HG02943 (cell line): ENCODE data around the gene NRXN3.

Experiments
- ATAC-seq: cut with Tn5 transposase; IDR thresholded peaks from one replicate; pipeline ENCODE4 v1.9.1; 2021; ENCODE audit warnings: mild to moderate bottlenecking, low read depth, moderate library complexity; ENCODE audit not compliant: unreplicated experiment

The NRXN3 gene

DNA sequence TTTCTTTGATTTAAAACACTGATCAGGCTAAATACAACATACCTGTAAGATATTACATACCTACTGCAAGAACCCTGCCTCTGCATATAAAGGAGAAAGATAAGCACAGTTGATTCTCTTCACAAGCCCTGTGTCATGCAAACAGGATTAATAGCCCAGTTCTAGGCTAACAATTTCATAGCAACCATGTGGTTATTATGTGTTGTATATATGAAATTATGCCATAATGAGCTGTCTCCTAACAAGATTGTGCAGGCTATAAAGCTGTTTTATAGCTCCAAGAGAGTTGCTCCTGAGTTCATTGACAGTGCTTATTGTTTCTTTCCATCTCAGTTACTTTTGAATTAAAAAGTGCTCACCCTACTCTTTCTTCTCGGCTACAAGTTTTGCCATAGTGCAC lies 1431.9 kb downstream of the NRXN3 start:
- no peak for ATAC-seq

DNA sequence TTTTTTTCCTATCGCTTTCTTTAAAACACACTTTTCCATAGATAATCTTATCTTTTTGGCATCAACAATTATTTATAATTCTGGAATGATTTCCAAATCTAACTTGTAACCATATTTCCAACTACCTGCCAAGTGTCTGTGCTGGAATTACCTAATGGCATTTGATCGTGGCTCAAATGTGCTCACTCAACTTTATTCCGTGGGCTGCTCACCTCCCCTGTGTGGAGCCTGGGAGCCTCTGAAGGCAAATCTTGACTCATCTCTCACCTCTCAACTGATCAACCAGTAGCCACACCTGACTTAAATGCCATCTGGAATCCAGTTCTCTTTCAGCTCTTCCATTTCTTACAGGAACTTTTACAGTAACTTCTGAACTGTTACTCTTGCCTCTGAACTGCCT lies 1432.6 kb downstream of the NRXN3 start:
- ATAC-seq, result no peak

DNA sequence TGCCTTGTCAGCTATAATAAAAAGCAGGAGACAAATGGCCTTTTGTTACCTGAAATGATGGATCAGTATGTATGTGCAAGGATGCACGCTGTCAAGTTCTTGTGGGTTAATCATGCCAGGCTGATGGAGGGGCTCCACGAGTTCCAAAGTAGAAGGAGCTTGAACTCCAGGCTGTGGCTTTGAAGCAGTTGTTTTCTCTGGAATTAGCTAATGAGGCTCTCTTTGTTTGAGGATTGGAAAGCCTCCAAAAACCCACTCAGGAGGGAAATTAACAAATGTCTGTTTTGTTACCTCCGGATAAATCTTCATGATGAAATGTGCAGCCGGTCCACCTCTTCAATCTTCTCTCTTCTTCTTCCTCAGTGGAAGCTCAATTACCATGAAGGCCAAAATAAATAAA lies 1435.7 kb downstream of the NRXN3 start:
- ATAC-seq, result no peak

DNA sequence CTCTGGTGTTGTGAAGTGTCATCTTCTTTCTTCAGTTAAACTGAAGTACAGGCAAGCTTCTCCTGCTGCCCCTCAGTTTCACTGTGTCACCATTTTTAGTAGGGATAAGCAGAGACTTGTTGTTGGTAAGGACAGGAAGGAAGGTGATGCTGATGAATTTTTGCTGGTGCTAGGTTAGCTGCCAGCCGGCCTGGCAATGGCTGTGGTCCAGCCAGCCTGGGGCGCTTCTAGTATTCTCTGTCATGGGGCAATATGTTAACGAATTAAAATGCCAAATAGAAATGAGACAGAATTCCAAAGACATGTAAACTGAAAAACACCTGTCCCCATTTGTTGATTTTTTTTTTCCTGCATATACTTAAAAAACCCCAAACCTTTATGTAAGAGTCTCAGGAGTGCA lies 1438.3 kb downstream of the NRXN3 start:
- ATAC-seq, result no peak

DNA sequence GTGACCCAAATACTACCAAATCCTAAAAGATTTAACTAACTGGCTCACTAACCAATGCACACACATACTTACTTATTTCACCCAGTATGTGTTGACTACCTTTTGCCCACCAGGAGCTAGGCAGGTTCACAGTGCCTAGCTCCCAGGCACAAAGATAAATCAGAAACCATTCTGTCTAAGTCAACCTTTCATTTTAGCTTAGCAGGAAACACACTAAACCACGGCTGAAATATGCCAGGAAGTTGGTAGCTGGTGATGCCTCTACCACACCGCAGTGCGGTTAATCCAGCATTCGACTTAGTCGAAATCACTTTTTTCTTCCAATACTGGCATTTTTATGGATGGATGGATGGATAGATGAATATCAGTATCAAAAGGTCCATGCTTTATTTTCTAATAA lies 1443.5 kb downstream of the NRXN3 start:
- ATAC-seq, result no peak

DNA sequence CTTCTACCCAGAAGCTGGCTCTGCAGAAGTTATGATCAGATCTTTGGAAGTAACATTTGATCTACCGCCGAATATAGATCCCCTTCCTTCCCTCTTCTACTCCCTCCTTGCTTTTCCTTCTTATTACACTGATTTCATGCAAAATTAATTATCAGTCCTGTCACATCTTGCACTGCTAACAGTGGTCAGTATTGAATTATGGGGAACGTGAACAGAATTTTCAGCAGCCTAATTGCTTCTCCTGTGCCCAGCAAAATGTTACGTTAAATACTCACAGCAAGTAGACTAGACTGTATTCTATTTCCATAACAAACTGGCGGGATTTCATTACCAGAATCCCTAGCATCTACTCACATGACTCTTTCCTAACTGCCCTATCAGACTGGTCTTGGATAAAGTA lies 1444.3 kb downstream of the NRXN3 start:
- no peak for ATAC-seq

DNA sequence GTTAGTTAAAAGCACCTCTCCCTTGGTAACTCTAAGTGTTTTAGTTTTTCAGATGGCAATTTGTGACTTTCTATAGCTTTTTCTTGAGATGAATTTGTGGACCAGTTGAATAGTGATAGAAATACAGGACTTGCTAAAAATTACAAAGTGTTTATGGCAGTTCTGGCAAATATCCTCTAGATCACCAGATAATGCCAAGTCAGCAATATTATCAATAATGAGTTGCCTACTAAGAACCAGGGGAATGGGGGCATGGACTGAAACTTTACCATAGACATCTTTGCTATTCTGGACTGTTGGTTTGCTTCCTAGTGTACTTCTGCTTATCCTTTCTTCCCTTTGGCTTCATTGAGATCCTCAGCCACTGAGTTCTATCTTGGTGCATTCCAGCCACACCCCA lies 1456.9 kb downstream of the NRXN3 start:
- ATAC-seq, result no peak

DNA sequence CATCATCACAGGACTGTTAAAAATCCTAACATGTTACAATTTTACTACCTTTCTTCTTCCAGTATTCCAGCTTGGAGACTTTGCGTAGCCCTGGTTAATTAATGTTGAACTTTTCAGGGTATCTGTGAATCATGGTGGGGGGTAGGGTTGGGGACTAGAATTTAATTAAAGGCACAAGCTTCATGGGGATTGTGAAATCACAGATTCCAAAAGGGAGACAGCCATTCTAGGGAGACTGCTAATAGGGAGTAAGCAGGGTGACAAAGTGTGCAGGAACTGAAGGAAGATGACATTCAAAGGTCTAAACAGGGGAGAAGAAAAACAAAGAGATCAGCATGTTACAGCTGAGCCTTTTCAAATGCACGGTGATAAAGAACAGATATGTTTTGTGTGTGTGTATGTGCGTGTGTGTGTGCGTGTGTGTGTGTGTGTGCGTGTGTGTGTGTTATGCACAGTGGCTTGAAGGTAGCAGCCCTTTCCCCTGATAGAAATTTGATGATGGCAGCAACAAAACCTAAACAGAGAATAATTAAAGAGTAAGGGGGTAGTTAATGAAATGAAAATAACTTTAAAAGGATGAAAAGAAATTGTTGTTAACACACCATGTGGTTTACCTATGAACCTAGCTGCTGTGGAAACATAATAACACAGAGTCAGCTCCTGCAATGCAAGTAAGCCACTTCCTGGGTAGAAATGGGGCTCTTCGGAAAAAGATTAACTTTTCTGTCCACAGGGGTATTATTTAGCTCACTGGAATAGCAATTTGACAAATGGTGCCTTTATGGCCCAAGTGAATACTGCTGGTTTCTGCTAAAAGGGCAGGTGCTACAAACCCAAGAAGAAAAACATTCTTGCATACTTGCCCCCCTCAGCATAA lies 1459.5 kb downstream of the NRXN3 start:
- ATAC-seq, result no peak

DNA sequence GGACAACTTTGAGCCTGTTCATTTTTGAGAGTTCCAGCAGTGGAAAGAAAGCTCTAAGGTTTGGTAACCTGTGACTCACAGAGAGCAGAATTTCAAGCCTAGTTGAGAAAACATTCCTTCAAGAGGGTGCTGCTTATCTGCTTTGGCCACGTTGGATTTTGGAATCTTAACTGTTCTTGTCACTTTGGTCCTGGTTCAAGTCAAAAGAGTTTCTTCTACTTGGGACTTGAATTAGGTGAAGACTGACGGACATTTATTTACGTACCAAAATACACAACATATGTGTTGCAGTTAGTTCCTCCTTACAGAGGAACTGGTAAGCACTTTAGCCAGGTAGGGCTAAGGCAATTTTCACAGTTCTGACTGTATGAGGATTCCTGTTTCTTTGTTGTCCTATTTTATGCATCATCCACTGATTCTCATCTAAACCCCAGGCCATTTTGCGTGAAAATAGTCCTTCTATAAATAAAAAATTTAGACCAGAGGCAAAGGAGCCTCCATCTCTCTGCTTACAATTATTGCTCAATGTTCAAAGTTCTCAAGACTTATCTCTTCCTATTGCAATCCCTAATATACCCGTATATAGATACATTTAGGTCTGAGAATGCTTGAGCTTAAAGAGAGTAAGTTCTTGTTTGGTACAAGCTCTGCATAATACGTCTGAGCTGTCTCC lies 1460.3 kb downstream of the NRXN3 start:
- ATAC-seq, result no peak

DNA sequence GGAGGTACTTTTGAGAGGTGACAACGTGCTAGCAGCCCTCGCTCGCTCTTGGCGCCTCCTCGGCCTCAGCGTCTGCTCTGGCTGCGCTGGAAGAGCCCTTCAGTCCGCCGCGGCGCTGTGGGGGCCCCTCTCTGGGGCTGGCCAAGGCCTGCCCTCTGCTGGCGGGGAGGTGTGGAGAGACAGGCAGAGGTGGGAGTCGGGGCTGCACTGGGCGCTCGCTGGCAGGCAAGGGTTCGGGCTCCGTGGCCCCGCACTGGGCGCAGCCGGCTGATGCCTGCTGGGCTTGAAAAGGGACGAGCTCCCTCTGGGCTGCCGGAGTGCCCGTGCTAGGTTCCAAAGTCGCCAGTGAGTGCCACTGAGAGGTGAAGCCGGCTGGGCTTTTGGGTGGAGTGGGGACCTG lies 1461.1 kb downstream of the NRXN3 start:
- no peak for ATAC-seq

DNA sequence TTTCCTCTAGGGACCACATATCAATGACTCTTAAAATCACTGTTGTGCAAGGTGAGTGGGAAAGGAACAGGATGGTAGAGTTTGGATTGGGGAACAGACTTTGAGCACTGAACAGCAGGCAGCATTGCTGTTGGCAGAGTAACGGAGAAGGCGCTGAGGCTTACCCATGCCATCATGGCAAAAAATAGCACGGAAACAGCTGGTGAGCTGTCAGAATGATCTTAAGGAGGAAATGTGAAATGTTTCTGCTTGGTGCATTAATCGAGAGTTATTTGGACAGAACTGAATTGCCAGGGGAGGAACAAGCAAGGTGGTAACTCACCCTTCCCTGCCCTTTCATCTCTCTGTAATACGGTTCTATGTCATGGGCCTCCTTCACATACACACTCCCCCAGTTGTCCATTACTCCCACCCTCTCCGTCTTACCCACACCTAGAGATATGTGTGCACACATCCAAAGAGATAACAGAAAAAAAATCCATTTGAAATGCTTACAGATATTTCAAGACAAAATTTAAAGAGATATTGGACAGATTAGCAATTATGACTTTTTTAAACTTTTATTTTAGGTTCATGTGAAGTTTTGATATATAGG lies 1468.6 kb downstream of the NRXN3 start:
- ATAC-seq, result no peak

DNA sequence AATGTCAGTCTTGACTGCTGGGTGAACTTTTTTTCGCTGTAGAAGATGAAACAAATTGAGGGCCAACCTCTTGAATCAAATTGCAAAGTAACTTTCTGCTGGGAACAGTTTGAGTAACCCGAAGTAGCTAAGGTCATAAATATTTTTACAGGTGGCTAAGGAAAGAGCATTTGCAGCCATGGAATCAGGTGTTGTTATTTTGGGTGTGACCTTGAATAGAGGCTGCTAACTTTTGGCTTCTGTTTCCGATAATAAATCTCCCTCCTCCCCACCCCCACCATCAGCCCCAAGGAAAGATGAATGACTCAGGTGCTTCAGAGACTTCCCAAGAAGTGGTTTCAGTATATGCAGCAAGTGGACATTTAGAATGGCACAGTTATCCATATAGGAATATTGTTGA lies 1469.4 kb downstream of the NRXN3 start:
- ATAC-seq, result no peak

DNA sequence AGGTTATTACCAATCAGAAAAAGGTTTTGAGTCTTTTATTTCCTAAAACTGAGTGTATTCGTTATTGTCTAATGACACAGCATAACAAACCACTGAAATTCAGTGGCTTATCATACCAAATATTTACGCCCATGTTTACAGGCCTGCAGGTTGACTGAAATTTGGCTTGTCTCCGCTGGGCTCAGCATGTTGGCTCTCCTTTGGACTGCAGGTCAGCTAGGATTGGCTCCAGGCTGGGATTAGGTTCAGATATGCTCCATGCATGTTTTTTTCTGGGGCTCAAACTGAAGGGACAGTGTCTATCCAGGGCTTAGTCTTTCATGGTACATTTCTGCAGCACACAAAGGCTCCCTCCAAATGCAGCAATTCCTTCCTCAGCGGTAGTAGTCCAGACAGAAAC lies 1471.2 kb downstream of the NRXN3 start:
- no peak for ATAC-seq

DNA sequence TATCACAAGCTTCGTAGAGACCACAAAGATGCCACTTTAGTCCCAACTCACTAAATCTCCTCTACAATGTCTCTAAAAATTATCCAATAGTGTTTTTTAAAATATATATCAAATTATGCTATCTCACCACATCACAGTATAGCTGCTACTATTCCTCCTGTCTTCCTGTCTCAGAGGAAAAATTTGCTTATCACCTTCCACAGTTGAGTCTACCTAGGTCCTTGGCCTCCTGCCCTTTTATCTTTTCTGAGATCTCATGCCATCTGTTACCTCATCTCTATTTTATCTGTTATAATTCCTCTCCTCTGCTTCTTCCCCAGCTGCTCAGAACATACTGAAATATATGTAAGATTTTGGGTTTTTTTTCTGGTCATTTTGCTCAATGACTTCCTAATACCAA lies 1473.0 kb downstream of the NRXN3 start:
- ATAC-seq, result no peak

DNA sequence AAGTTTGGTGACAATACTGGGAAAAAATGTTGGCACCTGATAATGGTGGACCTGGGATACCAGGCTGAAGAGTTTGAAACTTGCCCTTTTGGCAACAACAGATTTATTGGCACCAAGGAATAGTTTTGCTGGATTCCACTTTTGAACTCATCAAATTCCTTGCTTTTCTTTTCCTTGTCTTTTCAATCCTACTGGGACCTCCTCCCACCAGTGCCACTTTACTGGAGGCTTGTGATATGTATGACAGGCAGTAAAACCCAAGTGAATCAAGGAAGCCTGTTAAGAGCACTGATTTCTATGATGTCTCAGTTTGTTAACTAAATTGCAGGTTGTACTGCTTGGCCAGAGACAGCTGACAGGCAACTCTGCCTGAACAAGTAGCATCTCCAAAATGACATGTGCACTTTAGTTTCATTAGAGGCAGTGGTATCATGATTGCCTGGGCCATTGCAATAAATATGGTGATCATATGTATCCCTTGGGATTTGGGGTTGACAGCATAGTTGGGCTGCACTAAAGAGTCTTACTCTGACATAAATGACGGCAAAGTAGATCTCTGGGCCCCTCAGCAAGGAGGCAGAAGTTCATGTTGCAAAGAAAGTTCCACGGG lies 1475.7 kb downstream of the NRXN3 start:
- ATAC-seq, result no peak

DNA sequence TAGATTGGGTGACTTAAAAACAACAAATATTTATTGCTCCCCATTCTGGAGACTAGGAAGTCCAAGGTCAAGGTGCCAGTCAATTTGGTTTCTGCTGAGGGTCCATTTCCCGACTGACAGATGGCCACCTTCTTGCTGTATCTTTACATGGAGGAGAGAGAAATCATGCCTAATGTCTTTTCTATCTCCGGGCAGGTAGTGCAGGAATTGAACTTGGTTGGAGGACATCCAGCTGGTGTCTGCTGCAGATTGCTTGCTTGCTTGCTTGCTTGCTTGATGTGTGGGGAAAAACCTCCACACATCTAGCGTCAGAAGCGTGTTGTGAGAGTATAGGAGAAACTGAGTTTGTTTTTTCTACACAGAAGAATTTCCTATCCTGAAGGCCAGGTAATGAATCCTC lies 1479.7 kb downstream of the NRXN3 start:
- ATAC-seq, result no peak

DNA sequence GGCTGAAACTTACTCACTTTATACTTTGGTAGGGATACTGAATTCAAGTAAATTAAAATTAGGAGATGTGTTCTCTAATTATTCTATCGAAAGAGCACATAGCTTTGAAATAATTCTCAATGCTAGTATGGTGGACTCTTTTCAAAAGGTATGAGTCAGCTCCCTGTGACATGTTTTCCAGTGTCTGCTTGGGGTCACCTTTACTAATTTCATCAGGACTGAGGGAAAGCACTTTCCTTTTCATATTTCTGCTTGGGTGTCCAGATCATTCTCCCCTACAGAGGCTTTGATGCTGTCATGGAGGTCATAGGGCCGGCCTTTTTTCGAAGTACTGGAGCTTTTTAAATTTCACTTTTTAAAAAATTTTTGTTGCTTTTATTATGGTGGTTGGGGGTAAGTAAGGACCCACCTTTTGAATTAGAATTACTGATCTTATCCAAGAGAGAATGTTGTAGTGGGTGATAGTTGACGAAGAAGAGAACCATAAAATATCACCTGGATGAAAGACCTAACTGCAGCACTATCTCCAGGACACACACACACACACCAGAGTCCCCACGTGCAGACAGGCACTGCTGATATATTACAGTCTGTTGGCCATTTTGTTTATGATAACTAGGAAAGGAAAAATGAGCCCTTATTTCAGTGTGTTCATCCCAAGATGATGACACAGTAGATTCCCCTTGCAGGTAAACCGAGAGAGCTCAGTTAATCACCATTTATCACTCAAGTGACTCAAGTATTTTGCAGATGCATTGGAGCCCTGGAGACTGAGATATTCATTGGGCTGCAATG lies 1482.5 kb downstream of the NRXN3 start:
- no peak for ATAC-seq

DNA sequence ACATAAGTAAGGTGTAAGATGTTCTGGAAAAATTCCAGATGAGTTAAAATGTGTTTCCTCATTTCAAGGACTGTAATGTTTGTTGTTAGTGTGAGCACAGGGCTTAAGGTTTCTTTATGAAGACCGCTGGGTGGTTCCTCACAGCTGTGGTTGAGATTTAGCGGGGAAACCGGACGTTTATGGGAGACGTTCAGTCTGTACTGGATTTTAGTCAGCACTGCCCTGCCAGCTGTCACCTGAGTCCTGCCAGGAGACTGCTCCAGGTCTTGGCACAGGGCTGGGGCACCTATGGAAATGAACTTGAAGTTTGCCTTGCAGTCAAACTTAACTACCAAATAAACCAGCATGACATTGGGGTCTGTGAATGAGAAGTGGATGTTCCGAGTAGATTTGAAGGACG lies 1485.9 kb downstream of the NRXN3 start:
- no peak for ATAC-seq

DNA sequence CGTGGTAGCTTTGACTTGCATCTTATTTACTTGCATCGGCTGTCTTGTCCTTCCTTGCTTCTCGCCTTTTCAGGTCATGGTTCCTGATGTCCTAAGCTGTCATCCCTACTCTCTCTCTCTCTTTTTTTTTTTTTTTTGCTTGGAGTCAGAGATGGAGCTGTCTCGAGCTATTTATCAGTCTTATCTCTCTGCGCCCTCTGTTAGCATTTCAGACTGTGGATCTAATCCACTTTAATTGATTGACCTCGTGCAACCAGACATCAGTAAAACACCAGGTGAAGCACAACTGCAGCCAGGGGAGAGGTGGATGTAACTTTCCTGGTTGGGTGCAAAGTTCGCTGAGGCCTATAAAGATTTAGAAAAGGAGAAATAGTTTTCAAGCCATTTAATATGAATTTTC lies 1486.3 kb downstream of the NRXN3 start:
- ATAC-seq, result no peak

DNA sequence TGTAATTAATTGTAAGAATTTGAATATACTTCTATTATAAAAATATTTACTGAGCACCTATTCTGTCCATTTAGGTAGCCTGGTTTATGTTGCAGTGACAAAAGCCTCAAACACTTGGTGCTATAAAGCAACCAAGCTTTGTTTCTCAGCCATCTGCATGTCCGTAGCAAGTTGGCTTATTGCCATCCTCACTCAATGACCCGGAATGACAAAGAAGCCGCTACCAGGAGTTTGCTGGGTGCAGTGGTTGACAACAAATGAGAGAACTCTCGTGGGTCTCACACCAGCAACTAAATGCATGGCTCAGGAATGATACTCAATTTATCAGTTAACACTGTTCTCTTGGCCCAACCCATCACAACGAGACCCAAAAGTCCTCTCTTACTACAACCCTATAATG lies 1488.0 kb downstream of the NRXN3 start:
- no peak for ATAC-seq

DNA sequence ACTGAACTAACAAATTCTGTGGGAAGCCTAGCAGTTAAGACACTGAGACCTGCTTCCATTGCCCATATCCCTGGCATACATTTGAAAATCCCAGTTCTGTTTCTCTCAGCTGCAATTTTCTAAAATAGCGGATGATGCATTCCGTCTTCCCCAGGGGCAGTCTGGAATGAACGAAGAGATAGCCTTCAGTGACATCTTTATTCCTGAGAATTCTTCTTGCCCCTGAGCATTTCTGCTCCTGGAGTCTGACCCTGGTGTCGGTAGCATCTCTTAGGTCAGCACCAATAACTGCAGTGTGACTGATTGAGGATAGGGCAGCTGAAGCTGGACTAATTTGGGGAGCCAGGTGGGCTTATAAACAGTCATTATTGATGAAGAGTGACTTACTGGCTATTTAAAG lies 1488.6 kb downstream of the NRXN3 start:
- ATAC-seq, result no peak
